HepG2 (cell line): ENCODE results near the gene HSPB9. TPM values are rescaled to one million over a fixed set of nuclear protein-coding genes. Genes with fewer than 3 reads are reported as not detected.

Source experiments
- ATAC-seq: fragments of 200-7000 bp; cut with Tn5 transposase; 3 replicates; pipeline ENCODE4 v1.9.1; 2020; ENCODE audit warnings: mild to moderate bottlenecking, moderate library complexity
- BruUV-seq: library from RNA; stranded (reverse); fragments of 400-500 nt; replicated peaks from 2 replicates; lab custom pipeline; 2021; lab: Mats Ljungman, UMichigan
- CTCF ChIA-PET: fragments of 300-600 bp; formaldehyde crosslinking; extraction: SDS; loops from one replicate; lab custom pipeline; 2021; ENCODE audit warnings: low total read pairs, inconsistent platforms, low intra/inter-chr PET ratio; lab: Yijun Ruan, JAX
- POLR2A ChIA-PET: fragments of 350-600 bp; sonication (Branson Sonifier 250); formaldehyde crosslinking; loops from one replicate; lab custom pipeline; 2020; ENCODE audit warnings: antibody characterized with exemption, inconsistent platforms; lab: Yijun Ruan, JAX
- DNase-seq: peaks from one replicate; pipeline ENCODE4 v3.0.0-alpha.2; 2015; ENCODE audit warnings: low spot score
- FAIRE-seq: peaks from 3 replicates; lab custom pipeline; 2011; peaks lifted over from hg19 to GRCh38; lab: Jason Lieb, UNC
- H2AFZ ChIP-seq: one replicate; pipeline ENCODE4 v1.6.1; 2011; ENCODE audit warnings: low read length, inconsistent platforms
- H3K27ac ChIP-seq: fragments of 300-600 bp; 3 replicates; pipeline ENCODE4 v1.8.0; 2011; ENCODE audit warnings: mixed run types, mild to moderate bottlenecking, mixed read lengths, low read length, inconsistent platforms; ENCODE audit not compliant: insufficient read depth; ENCODE audit errors: extremely low read length
- H3K27me3 ChIP-seq, 2 experiments: fragments of 200-600 bp in 1 of 2; 2 replicates in 1 of 2; 3 replicates in 1 of 2; pipeline versions ENCODE4 v1.6.0 to v1.8.0; 2011; ENCODE audit warnings: low read length in 2 of 2, mild to moderate bottlenecking in 2 of 2, moderate library complexity in 2 of 2, inconsistent platforms in 1 of 2; ENCODE audit not compliant: insufficient read depth in 2 of 2, control insufficient read depth in 1 of 2
- H3K36me3 ChIP-seq, 2 experiments: fragments of 200-600 bp in 1 of 2; replicated peaks in 1 of 2; 2 replicates in 1 of 2; 3 replicates in 1 of 2; pipeline versions ENCODE4 v1.5.1 to v1.8.0; 2011; ENCODE audit warnings: low read length in 2 of 2, inconsistent platforms in 1 of 2; ENCODE audit not compliant: insufficient read depth in 2 of 2, control insufficient read depth in 1 of 2
- H3K4me1 ChIP-seq: 2 replicates; pipeline ENCODE4 v1.5.1; 2012; ENCODE audit warnings: low read length, inconsistent platforms; ENCODE audit not compliant: insufficient read depth
- H3K4me2 ChIP-seq: 2 replicates; pipeline ENCODE4 v1.6.0; 2011; ENCODE audit warnings: low read depth, low read length, inconsistent platforms
- H3K4me3 ChIP-seq, 3 experiments: fragments of 200-600 bp in 1 of 3; sonication (generic), shearing (Covaris generic) in 1 of 3; replicated peaks in 1 of 3; 2 replicates each; pipeline ENCODE4 v1.5.1; 2011 to 2016; ENCODE audit warnings: low read length in 3 of 3, inconsistent platforms in 2 of 3, low read depth in 2 of 3, mild to moderate bottlenecking in 2 of 3, control low read depth in 1 of 3, mixed read lengths in 1 of 3; ENCODE audit not compliant: insufficient read depth in 1 of 3
- H3K79me2 ChIP-seq: one replicate; pipeline ENCODE4 v1.6.1; 2011; ENCODE audit warnings: low read length, inconsistent platforms; ENCODE audit not compliant: insufficient read depth
- H3K9ac ChIP-seq: 2 replicates; pipeline ENCODE4 v1.6.0; 2011; ENCODE audit warnings: mild to moderate bottlenecking, low read depth, low read length, inconsistent platforms; ENCODE audit not compliant: insufficient read depth
- H3K9me3 ChIP-seq: 2 replicates; pipeline ENCODE4 v1.5.1; 2012; ENCODE audit warnings: mild to moderate bottlenecking, low read length
- H4K20me1 ChIP-seq: 2 replicates; pipeline ENCODE4 v1.6.0; 2011; ENCODE audit warnings: inconsistent platforms, mild to moderate bottlenecking, low read length, moderate library complexity; ENCODE audit not compliant: insufficient read depth
- ATRX ChIP-seq: sonication (generic); formaldehyde crosslinking; IDR thresholded peaks from 2 replicates; pipeline ENCODE4 v1.4.0; 2020; ENCODE audit warnings: missing genetic modification reagents, borderline replicate concordance
- ZBTB14 ChIP-seq: sonication (generic); formaldehyde crosslinking; IDR thresholded peaks from 2 replicates; pipeline ENCODE4 v1.4.0; 2020; ENCODE audit warnings: missing genetic modification reagents
- ZNF264 ChIP-seq: sonication (generic); formaldehyde crosslinking; IDR thresholded peaks from 2 replicates; pipeline ENCODE4 v1.4.0; 2020; ENCODE audit warnings: missing genetic modification reagents
- ZNF274 ChIP-seq: sonication (generic); formaldehyde crosslinking; IDR thresholded peaks from 2 replicates; pipeline ENCODE4 v1.5.1; 2020; ENCODE audit warnings: mild to moderate bottlenecking, missing genetic modification reagents
- ZNF770 ChIP-seq: sonication (generic); formaldehyde crosslinking; IDR thresholded peaks from 2 replicates; pipeline ENCODE4 v1.5.0; 2020; ENCODE audit warnings: mild to moderate bottlenecking, missing genetic modification reagents
- ZNF773 ChIP-seq: sonication (generic); formaldehyde crosslinking; IDR thresholded peaks from 2 replicates; pipeline ENCODE4 v1.4.0; 2020; ENCODE audit warnings: missing genetic modification reagents, borderline replicate concordance
- WGBS: methylation state at CpG from one replicate; pipeline ENCODE4 v1.1.6; 2017; ENCODE audit warnings: low lambda C conversion rate; 5-methylcytosine and 5-hydroxymethylcytosine counted together
- in situ Hi-C: cut with HindIII; loops from 2 replicates; pipeline ENCODE4 v1.10.0; 2017; ENCODE audit warnings: low pct_unique_long_range_greater_than_20kb; ENCODE audit not compliant: extremely low pct_ligation_motif_present
- intact Hi-C: fragments of 100-400 bp; cut with micrococcal nuclease; formaldehyde crosslinking; loops from one replicate; pipeline ENCODE4 v1.10.0; 2022; ENCODE audit not compliant: unreplicated experiment
- polyA plus RNA-seq, 8 experiments: library from polyadenylated mRNA; depleted of rRNA in 3 of 8; stranded (reverse) in 7 of 8; unstranded in 1 of 8; fragments of >200 nt; fragmentation: Illumina TruSeq in 4 of 8; extraction: Trizol in 4 of 8; gene quantifications; 2 replicates each; pipeline versions ENCODE4 v1.2.1 to v1.2.3, GENCODE V29; 2011 to 2016; ENCODE audit warnings: low read depth in 4 of 8, missing spikeins in 1 of 8, mixed read lengths in 1 of 8; ENCODE audit not compliant: insufficient read depth in 1 of 8
- total RNA-seq, 5 experiments: library from RNA; depleted of rRNA; stranded (reverse); fragments of >200 nt; fragmentation: Illumina TruSeq; extraction: Trizol; gene quantifications; 2 replicates each; pipeline ENCODE4 v1.2.3, GENCODE V29; 2016; ENCODE audit warnings: low read depth in 1 of 5

Gene HSPB9
- total and polyA plus RNA-seq, 2 of the 13 experiments (the other 11 are each of a cell fraction or from before 2014, with no cell fraction given), result 0.05 to 0.24 TPM

GRCh38 chr17:42092939-42093338 lies 29.7 kb upstream of the HSPB9 start:
- Histone ChIP-seq H2AFZ (no peak overlapping the region), H3K27ac (no peak overlapping the region), H3K4me2 (no peak overlapping the region), H3K4me3 (no peak overlapping the region), H3K9ac (no peak overlapping the region)
- DNase-seq, result no peak
- no TSS peak for BruUV-seq
- intact Hi-C loops, result no loop called here
- no peak for ATAC-seq
- ChIA-PET CTCF (no interaction called here), POLR2A (no interaction called here)
- 12% methylated on average over 6 of the region's 6 CpGs for WGBS
- in situ Hi-C loops, result no loop called here
- peak; percentile 78 for TF ChIP-seq ZNF770 (CRISPR knock-in tag)
- TF ChIP-seq ZNF274 (CRISPR knock-in tag), result no peak
- no peak for TF ChIP-seq ATRX (CRISPR knock-in tag)
- TF ChIP-seq ZBTB14 (CRISPR knock-in tag), result no peak
- no peak for TF ChIP-seq ZNF773 (CRISPR knock-in tag)
- no peak for TF ChIP-seq ZNF264 (CRISPR knock-in tag)
- TF ChIP-seq, all 625 proteins: peak for 1
- no peaks in the 10 kb centered on the region for H4K20me1 ChIP-seq
- no peaks in the 10 kb centered on the region for H3K9me3 ChIP-seq
- H3K4me1 ChIP-seq, result peaks cover 81% of the 10 kb centered on the region
- no peak for FAIRE-seq
- H3K36me3 ChIP-seq, result no peaks in the 10 kb centered on the region
- H3K27me3 ChIP-seq, result peaks cover 2 to 34% of the 10 kb centered on the region in 2 experiments; a peak in 4 of 5 replicates
- H3K79me2 ChIP-seq, result no peaks in the 10 kb centered on the region
